Left lung (tissue), 10 donors: Measurements from ENCODE around the gene TF. TPM values are rescaled to one million over a fixed set of nuclear protein-coding genes. Genes with fewer than 3 reads are reported as not detected.
A peak's percentile ranks its signal among the peaks of the same experiment; 100 is the strongest.

Source experiments
- ATAC-seq: fragments of 200-7000 bp; cut with Tn5 transposase; one replicate; pipeline ENCODE4 v1.9.1; 2020; ENCODE audit warnings: moderate library complexity
- DNase-seq, 4 donors: peaks; one replicate each; pipeline ENCODE4 v3.0.0-alpha.2; 2013 to 2020
- H3K27ac ChIP-seq, 2 donors: fragments of 200-600 bp; sonication (generic) in 1 of 2; one replicate each; pipeline versions ENCODE4 v1.5.0 to v1.8.0; 2020 to 2021
- H3K27me3 ChIP-seq, 2 donors: fragments of 200-600 bp; sonication (generic) in 1 of 2; one replicate each; pipeline versions ENCODE4 v1.5.0 to v1.8.0; 2020 to 2021
- H3K36me3 ChIP-seq, 2 donors: fragments of 200-600 bp; sonication (generic) in 1 of 2; one replicate each; pipeline versions ENCODE4 v1.5.0 to v1.8.0; 2020 to 2021
- H3K4me1 ChIP-seq, 2 donors: fragments of 200-600 bp; one replicate each; pipeline ENCODE4 v1.8.0; 2021
- H3K4me3 ChIP-seq, 2 donors: fragments of 200-600 bp; sonication (generic) in 1 of 2; one replicate each; pipeline versions ENCODE4 v1.5.0 to v1.8.0; 2020 to 2021; ENCODE audit warnings: mild to moderate bottlenecking in 1 of 2
- H3K9me3 ChIP-seq, 2 donors: fragments of 200-600 bp; sonication (generic) in 1 of 2; one replicate each; pipeline versions ENCODE4 v1.5.0 to v1.8.0; 2020 to 2021
- intact Hi-C, 2 donors: fragments of 100-400 bp; cut with DNase I; formaldehyde crosslinking; loops; one replicate each; pipeline versions ENCODE4 v1.11.2 to v1.14.2; 2022
- polyA plus RNA-seq, 6 donors: library from polyadenylated mRNA; unstranded; fragments of 120-200 nt; gene quantifications; one replicate each; pipeline ENCODE4 v1.2.1, GENCODE V29; 2013; ENCODE audit not compliant: insufficient read length in 6 of 6
- total RNA-seq, 2 donors: library from RNA; stranded (reverse); fragmentation: NEBNext Ultra II Directional; extraction: Animal tissue kit (Norgen Biotek cat#: 25700); gene quantifications; one replicate each; pipeline ENCODE4 v1.2.1, GENCODE V29; 2021
- TF ChIP-seq, protein P1 (sequence below), 2 donors: fragments of 200-600 bp; sonication (generic) in 1 of 2; IDR thresholded peaks; one replicate each; pipeline versions ENCODE4 v1.5.0 to v1.8.0; 2021; ENCODE audit warnings: antibody characterized with exemption in 2 of 2
- donor health status: DM: no; HTN: yes; CAD: no.
- donor health status: DM: no; HTN: no; CAD: no.

TF gene
- total and polyA plus RNA-seq, 8 donors, result 2.1 to 13.1 (median 5.2) TPM

DNA sequence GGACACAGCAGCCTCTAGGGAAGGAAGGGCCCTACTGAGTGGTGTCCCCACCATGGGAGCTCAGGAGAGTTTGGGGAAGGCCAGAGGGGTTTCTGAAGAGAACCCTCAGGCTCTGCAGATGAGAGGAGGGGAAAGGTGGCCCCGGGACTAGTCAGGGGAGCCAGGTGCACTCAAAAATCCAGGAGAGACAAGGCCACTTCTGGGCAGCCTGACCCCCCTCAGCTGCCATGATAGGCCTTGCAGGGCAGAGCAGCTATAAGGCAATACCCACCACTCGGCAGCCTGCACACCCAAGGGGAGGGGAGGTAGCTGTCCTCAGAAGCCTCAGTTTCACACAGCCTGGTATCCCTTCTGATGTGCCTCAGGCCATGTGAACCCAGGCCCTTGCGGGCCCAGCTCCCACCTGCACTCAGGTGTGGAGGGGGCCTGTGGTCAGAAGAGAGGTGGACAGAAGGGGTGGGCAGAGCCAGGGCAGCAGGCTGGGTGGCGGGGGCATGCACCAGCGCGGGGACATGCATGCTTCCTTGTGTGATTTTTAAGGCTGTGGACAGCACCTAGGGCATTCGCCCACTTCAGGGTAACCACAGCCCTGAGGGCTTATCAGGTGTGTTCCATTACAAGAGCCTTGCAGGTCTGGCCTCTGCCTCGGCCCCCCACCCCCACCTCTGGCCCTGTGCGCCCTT is 94.0 kb downstream of the TF start:
- Histone ChIP-seq H3K36me3 (no peaks in the 10 kb centered on the region), H3K4me1 (no peaks in the 10 kb centered on the region), H3K27ac (no peak overlapping the region), H3K9me3 (no peaks in the 10 kb centered on the region), H3K4me3 (no peak overlapping the region), H3K27me3 (no peaks in the 10 kb centered on the region)
- DNase-seq, result no peak
- TF ChIP-seq, protein P1, sequence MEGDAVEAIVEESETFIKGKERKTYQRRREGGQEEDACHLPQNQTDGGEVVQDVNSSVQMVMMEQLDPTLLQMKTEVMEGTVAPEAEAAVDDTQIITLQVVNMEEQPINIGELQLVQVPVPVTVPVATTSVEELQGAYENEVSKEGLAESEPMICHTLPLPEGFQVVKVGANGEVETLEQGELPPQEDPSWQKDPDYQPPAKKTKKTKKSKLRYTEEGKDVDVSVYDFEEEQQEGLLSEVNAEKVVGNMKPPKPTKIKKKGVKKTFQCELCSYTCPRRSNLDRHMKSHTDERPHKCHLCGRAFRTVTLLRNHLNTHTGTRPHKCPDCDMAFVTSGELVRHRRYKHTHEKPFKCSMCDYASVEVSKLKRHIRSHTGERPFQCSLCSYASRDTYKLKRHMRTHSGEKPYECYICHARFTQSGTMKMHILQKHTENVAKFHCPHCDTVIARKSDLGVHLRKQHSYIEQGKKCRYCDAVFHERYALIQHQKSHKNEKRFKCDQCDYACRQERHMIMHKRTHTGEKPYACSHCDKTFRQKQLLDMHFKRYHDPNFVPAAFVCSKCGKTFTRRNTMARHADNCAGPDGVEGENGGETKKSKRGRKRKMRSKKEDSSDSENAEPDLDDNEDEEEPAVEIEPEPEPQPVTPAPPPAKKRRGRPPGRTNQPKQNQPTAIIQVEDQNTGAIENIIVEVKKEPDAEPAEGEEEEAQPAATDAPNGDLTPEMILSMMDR (IDR thresholded peaks at IDR 0.05), result no peak
- intact Hi-C loops, result no loop called here
- ATAC-seq, result no peak

DNA sequence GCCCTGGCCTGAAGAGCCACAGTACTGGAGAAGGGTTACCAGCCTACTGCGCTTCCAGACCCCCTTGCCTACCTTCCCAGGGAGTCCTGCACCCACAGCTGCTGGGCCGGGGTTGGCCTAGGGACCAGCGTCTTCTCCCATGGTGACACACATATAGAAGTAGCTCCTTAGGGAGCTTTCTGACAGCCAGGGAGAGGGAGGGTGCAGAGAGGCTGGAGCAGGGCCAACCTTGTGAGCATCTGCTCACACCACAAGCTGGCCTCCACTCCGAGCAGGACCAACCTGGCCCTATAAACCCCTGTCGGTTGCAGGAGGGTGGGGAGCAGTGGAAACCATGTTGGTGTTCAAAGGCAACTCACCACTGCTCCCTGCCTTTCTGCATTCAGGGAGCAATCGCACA is 94.6 kb downstream of the TF start:
- no peak overlapping the region for H3K4me3 ChIP-seq
- H3K27me3 ChIP-seq, result no peaks in the 10 kb centered on the region
- no peak for ATAC-seq
- H3K9me3 ChIP-seq, result no peaks in the 10 kb centered on the region
- H3K4me1 ChIP-seq, result no peaks in the 10 kb centered on the region
- no peaks in the 10 kb centered on the region for H3K36me3 ChIP-seq
- DNase-seq, result no peak
- intact Hi-C loops, result no loop called here
- TF ChIP-seq, protein P1 (IDR thresholded peaks at IDR 0.05), result no peak
- no peak overlapping the region for H3K27ac ChIP-seq

DNA sequence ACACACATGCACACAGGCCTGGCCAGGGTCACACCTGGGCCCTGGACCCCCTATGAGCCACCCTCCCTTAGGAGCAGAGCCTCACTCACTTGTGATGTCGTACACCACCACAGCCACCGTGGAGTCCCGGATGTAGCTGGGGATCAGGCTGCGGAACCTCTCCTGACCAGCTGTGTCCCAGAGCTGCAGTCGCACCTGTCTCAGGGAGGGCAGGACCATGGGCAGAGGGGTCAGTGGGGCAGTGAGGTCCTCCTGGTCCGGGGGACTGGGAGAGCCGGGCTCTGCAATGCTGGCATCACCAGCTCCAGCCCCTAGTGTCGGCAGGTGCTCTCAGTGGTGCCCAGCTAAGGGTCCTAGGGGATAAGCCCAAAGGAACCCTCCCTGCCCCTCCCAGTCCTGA is 95.0 kb downstream of the TF start:
- H3K9me3 ChIP-seq, result no peaks in the 10 kb centered on the region
- TF ChIP-seq, protein P1 (IDR thresholded peaks at IDR 0.05), result no peak
- no peaks in the 10 kb centered on the region for H3K36me3 ChIP-seq
- DNase-seq, result no peak
- no peak for ATAC-seq
- no peak overlapping the region for H3K27ac ChIP-seq
- intact Hi-C loops, result no loop called here
- no peaks in the 10 kb centered on the region for H3K27me3 ChIP-seq
- H3K4me1 ChIP-seq, result no peaks in the 10 kb centered on the region
- no peak overlapping the region for H3K4me3 ChIP-seq

DNA sequence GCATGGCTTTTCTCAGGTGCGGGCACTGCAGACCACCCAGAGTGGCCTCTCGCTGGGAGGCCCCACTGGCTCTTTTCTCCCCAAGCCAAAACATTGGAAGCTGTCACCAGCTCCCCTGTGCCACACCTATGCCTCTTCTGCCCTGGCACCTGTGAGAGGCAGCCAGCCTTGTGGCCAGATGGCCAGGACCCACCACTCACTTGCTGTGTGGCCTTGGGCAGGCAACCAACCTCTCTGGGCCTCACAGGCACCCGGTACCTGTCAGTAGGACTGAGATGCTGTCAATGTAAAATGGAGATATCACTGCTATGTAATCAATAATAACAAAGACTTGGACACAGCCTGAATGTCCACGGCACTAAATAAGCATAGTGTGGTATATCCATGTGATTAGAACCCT is 96.0 kb downstream of the TF start:
- Histone ChIP-seq H3K9me3 (no peaks in the 10 kb centered on the region), H3K4me3 (no peak overlapping the region), H3K4me1 (no peaks in the 10 kb centered on the region), H3K27me3 (no peaks in the 10 kb centered on the region), H3K36me3 (no peaks in the 10 kb centered on the region), H3K27ac (no peak overlapping the region)
- TF ChIP-seq, protein P1 (IDR thresholded peaks at IDR 0.05), result no peak
- DNase-seq (no peak), ATAC-seq (no peak)
- intact Hi-C loops, result no loop called here

DNA sequence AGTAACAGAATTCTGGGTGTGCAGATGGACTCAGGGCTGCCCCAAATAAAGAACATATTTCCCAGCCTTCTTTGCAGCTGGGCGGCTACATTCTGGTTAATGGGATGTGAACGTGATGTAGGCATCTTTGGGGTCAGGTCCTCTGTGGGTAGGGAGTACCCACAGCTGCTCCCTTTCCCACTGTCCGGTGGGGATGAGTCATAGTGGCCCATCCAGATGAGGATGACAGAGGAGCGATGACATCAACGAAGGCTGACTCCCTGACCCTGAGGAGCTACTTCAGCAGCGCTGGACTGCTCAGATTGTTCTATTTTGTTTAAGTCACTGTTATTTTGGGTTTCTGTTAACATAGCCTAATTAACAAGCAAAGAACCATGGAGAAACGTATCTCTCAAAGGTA is 97.4 kb downstream of the TF start:
- H3K4me1 ChIP-seq, result no peaks in the 10 kb centered on the region
- H3K36me3 ChIP-seq, result no peaks in the 10 kb centered on the region
- DNase-seq, result peak in 1 of 4 donors; percentile 2

More for the DNA sequence above, 97.4 kb downstream of the TF start:
- TF ChIP-seq, protein P1 (IDR thresholded peaks at IDR 0.05), result no peak
- ATAC-seq, result no peak
- Histone ChIP-seq H3K4me3 (no peak overlapping the region), H3K27ac (no peak overlapping the region), H3K27me3 (no peaks in the 10 kb centered on the region), H3K9me3 (no peaks in the 10 kb centered on the region)
- intact Hi-C loops, result no loop called here
